ENCODE results near the gene PAH. TPM values are rescaled to one million over a fixed set of nuclear protein-coding genes. Genes with fewer than 3 reads are reported as not detected.

Gene PAH
- total and polyA plus RNA-seq, 2 of the 13 experiments (the other 11 are each of a cell fraction or from before 2014, with no cell fraction given): 192 to 451 TPM

GRCh38 chr12:102950950-102951619 lies 34.0 kb upstream of the PAH start:
- POLR2A ChIA-PET: interaction anchor here (1.0 to 1.1 kb wide), 2 partner anchors 66 to 67 kb away, joined by 3 read pairs; no protein-coding TSS in a partner anchor
- no peak overlapping the region for H3K4me3 ChIP-seq (replicated peaks in 1 of 3; ENCODE audit: insufficient read depth in 1 of 3, low read depth in 2 of 3, low read length in 3 of 3)
- no peaks in the 10 kb centered on the region for H4K20me1 ChIP-seq (ENCODE audit: insufficient read depth, low read length)
- no peaks in the 10 kb centered on the region for H3K9me3 ChIP-seq (ENCODE audit: low read length)
- no peaks in the 10 kb centered on the region for H3K36me3 ChIP-seq (replicated peaks in 1 of 2; ENCODE audit: control insufficient read depth in 1 of 2, insufficient read depth in 2 of 2, low read length in 2 of 2)
- no peak for DNase-seq (ENCODE audit: low spot score)
- H3K4me1 ChIP-seq (ENCODE audit: insufficient read depth, low read length): peaks cover 21% of the 10 kb centered on the region
- 82% methylated on average over 20 of the region's 21 CpGs for WGBS (ENCODE audit: low lambda C conversion rate)
- H3K79me2 ChIP-seq (ENCODE audit: insufficient read depth, low read length): no peaks in the 10 kb centered on the region
- no TSS peak for BruUV-seq (replicated peaks)
- no peak overlapping the region for H2AFZ ChIP-seq (ENCODE audit: low read length)
- intact Hi-C loops (cut with micrococcal nuclease; ENCODE audit: unreplicated experiment): loop anchor here (1.0 kb wide), 2 partner anchors 553 to 597 kb away; no protein-coding TSS in a partner anchor
- TF ChIP-seq MEF2D (CRISPR knock-in tag; IDR thresholded peaks at IDR 0.05) (no peak), FOXM1 (CRISPR knock-in tag; IDR thresholded peaks at IDR 0.05) (no peak), NFKB2 (CRISPR knock-in tag; IDR thresholded peaks at IDR 0.05; ENCODE audit: borderline replicate concordance) (no peak), ZNF280B (CRISPR knock-in tag; IDR thresholded peaks at IDR 0.05; ENCODE audit: borderline replicate concordance) (no peak), KDM4B (CRISPR knock-in tag; IDR thresholded peaks at IDR 0.05) (no peak), ELF4 (CRISPR knock-in tag; IDR thresholded peaks at IDR 0.05; ENCODE audit: borderline replicate concordance) (no peak), ZBTB37 (CRISPR knock-in tag; IDR thresholded peaks at IDR 0.05) (no peak)
- no peak for ATAC-seq
- no peak overlapping the region for H3K4me2 ChIP-seq (ENCODE audit: low read depth, low read length)
- FAIRE-seq: no peak
- H3K27me3 ChIP-seq (ENCODE audit: control insufficient read depth in 1 of 2, insufficient read depth in 2 of 2, low read length in 2 of 2): peaks cover 2 to 20% of the 10 kb centered on the region in 2 experiments; a peak in 4 of 5 replicates
- in situ Hi-C loops (cut with HindIII; ENCODE audit: extremely low pct_ligation_motif_present, low pct_unique_long_range_greater_than_20kb): no loop called here
- CTCF ChIA-PET (ENCODE audit: low intra/inter-chr PET ratio, low total read pairs): interaction anchor here (1.1 to 3.0 kb wide), 2 partner anchors 68 to 598 kb away, joined by 3 to 31 read pairs; no protein-coding TSS in a partner anchor
- H3K27ac ChIP-seq (ENCODE audit: extremely low read length, insufficient read depth, low read length): no peak overlapping the region
- H3K9ac ChIP-seq (ENCODE audit: insufficient read depth, low read depth, low read length): no peak overlapping the region

Data from HepG2 (cell line).